ENCODE measurements around the gene RCL1.

The RCL1 gene, protein sequence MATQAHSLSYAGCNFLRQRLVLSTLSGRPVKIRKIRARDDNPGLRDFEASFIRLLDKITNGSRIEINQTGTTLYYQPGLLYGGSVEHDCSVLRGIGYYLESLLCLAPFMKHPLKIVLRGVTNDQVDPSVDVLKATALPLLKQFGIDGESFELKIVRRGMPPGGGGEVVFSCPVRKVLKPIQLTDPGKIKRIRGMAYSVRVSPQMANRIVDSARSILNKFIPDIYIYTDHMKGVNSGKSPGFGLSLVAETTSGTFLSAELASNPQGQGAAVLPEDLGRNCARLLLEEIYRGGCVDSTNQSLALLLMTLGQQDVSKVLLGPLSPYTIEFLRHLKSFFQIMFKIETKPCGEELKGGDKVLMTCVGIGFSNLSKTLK

DNA sequence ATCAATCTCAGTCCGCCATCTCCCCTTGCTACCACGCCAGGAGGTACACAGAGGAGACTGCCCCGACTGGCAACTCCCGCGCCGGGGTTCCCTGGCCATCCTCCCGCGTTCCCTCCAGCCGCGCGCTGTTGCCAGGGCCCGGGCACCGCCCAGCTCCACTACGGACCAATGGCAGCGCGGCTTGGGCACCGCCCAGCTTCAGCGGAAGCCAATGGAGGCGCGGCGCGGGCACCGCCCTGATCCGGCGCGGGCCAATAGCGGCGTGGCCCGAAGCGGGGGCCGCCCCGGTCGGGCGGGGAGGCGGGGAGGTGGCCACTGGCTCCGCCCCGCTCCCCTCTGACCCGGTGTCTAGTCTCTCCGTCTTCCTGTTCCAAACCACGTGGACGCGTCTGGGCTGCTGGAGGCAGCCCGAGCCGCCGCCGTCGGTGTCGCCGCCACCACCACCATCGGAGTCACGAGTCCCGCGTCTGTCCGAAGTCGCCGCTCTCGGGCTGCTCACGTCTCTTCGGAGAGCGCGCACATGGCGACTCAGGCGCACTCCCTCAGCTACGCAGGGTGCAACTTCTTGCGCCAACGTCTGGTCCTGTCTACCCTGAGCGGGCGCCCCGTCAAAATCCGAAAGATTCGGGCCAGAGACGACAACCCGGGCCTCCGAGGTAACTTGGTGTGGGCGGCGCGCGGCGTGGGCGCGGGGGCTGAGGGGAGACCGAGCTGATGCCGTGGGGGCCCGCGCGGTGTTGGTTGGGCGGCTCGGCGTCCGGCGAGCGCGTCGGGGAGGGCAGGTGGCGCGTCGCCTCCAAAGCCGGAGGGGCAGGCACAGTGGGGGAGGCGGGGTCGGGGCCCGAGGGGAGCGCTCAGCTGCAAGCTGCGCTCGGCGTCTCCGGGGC is at the start of gene RCL1:
Gene RCL1, plus strand, starts transcription at position 373 of the 887 bp plus-strand sequence. Its CDS starts 148 bp downstream, at position 521.
- Histone ChIP-seq H3K9ac (ENCODE audit: low read length) (peak within 1 kb of the TSS; percentile 78), H3K79me2 (ENCODE audit: insufficient read depth, low read length) (peaks cover 46% of the 10 kb centered on the region), H3K4me2 (ENCODE audit: low read length) (peak within 1 kb of the TSS; percentile 94), H3K9me2 (ENCODE audit: low read depth, low read length) (no peaks in the 10 kb centered on the region), H3K9me3 (ENCODE audit: low read length) (no peaks in the 10 kb centered on the region), H3K36me3 (ENCODE audit: insufficient read depth, low read length) (peaks cover 6% of the 10 kb centered on the region; the same call in 1 of the 2 replicates), H3K27ac (ENCODE audit: low read depth, low read length, poor library complexity, severe bottlenecking) (peak within 1 kb of the TSS; percentile 63), H3F3A (ENCODE audit: insufficient read depth, low read length) (no peaks in the 10 kb centered on the region), H2AFZ (ENCODE audit: low read length) (peak within 1 kb of the TSS; percentile 68), H3K4me1 (ENCODE audit: insufficient read depth, low read length, severe bottlenecking) (peaks cover 30% of the 10 kb centered on the region), H3K27me3 (ENCODE audit: insufficient read depth, low read length) (no peaks in the 10 kb centered on the region), H3K4me3 (ENCODE audit: low read depth, low read length, poor library complexity, severe bottlenecking) (peak within 1 kb of the TSS; percentile 79), H4K20me1 (ENCODE audit: insufficient read depth, low read length) (no peaks in the 10 kb centered on the region)
- TF ChIP-seq EZH2 (IDR thresholded peaks at IDR 0.05; ENCODE audit: borderline replicate concordance, low read length): no peak
- TF ChIP-seq, protein P1, sequence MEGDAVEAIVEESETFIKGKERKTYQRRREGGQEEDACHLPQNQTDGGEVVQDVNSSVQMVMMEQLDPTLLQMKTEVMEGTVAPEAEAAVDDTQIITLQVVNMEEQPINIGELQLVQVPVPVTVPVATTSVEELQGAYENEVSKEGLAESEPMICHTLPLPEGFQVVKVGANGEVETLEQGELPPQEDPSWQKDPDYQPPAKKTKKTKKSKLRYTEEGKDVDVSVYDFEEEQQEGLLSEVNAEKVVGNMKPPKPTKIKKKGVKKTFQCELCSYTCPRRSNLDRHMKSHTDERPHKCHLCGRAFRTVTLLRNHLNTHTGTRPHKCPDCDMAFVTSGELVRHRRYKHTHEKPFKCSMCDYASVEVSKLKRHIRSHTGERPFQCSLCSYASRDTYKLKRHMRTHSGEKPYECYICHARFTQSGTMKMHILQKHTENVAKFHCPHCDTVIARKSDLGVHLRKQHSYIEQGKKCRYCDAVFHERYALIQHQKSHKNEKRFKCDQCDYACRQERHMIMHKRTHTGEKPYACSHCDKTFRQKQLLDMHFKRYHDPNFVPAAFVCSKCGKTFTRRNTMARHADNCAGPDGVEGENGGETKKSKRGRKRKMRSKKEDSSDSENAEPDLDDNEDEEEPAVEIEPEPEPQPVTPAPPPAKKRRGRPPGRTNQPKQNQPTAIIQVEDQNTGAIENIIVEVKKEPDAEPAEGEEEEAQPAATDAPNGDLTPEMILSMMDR (IDR thresholded peaks at IDR 0.05; ENCODE audit: low read length): no peak

DNA sequence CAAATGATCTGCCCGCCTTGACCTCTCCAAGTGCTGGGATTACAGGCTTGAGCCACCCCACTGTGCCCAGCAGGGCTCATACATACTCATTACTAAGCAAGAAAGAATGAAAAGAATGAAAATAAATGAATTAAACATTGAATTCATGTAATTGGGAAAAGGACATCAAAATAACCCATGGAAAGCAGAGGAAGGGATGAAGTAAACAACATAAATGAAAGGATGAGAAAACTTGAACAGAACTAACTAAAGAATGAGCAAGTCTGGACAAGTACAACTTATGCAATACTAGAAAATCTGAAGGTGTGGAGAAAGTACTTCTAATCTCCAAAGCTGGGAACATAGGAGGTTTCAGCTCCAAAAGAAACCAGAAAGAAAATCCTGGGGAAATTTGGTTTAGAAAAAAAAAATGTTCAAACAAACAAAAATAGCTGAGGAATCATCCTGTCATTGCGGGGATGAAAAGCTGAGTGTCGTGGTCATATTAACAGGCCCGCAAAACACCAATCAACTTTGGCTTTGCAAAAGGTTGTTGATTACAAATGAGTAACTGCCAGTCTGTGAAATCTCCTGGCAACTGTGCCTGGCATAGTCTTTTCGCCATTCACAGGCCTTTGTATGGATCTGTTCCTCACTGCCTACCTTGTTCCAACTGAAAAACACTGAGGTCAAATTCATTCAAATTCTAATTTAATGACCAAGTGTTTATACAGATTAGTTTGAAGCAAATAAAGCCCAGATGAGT is 49.4 kb upstream of the RCL1 start:
- Histone ChIP-seq H3K27ac (ENCODE audit: low read depth, low read length, poor library complexity, severe bottlenecking) (no peak overlapping the region), H3K4me3 (ENCODE audit: low read depth, low read length, poor library complexity, severe bottlenecking) (no peak overlapping the region), H3K9me3 (ENCODE audit: low read length) (no peaks in the 10 kb centered on the region), H3F3A (ENCODE audit: insufficient read depth, low read length) (no peaks in the 10 kb centered on the region), H3K4me1 (ENCODE audit: insufficient read depth, low read length, severe bottlenecking) (peaks cover 23% of the 10 kb centered on the region), H3K9me2 (ENCODE audit: low read depth, low read length) (no peaks in the 10 kb centered on the region), H3K79me2 (ENCODE audit: insufficient read depth, low read length) (peaks cover 21% of the 10 kb centered on the region), H3K27me3 (ENCODE audit: insufficient read depth, low read length) (no peaks in the 10 kb centered on the region), H3K4me2 (ENCODE audit: low read length) (no peak overlapping the region), H3K9ac (ENCODE audit: low read length) (no peak overlapping the region), H4K20me1 (ENCODE audit: insufficient read depth, low read length) (no peaks in the 10 kb centered on the region), H3K36me3 (ENCODE audit: insufficient read depth, low read length) (peaks cover 4% of the 10 kb centered on the region; the same call in 1 of the 2 replicates), H2AFZ (ENCODE audit: low read length) (no peak overlapping the region)
- no peak for TF ChIP-seq EZH2 (IDR thresholded peaks at IDR 0.05; ENCODE audit: borderline replicate concordance, low read length)
- TF ChIP-seq, protein P1 (IDR thresholded peaks at IDR 0.05; ENCODE audit: low read length): no peak

DNA sequence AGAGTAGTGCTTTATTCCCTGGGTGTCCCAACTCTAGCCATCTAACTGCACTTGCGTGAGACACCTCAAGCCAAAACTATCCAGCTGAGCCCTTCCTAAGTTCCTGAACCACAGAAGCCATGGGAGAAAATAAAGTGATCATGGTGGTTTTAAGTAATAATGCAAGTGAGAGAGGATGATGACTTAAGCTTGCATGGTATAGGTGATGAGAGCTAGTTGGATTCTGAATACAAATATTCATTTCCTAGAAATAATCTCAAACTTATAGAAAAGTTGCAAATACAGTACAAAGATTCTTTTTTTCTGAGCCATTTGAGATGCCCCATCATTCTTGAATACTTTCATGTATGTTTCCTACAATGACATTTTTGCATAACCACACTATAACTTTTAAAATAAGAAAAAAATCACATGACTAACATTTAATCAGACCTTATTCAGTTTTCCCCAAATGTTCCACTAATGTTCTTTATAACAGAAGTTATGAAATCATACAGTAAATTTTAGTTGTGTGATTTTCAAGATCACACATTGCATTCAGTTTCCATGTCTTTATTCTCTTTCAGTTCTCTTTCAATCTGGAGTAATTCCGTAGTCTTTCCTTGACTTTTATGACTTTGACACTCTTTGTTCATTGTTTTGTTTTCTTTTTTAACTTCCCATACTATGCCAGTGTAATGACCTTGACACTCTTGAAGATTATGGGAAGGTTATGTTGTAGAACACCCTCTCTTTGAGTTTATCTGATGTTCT is 46.3 kb upstream of the RCL1 start:
- TF ChIP-seq EZH2 (IDR thresholded peaks at IDR 0.05; ENCODE audit: borderline replicate concordance, low read length): no peak
- TF ChIP-seq, protein P1 (IDR thresholded peaks at IDR 0.05; ENCODE audit: low read length): no peak
- H2AFZ ChIP-seq (ENCODE audit: low read length): no peak overlapping the region
- no peaks in the 10 kb centered on the region; the same call in 1 of the 2 replicates for H3K36me3 ChIP-seq (ENCODE audit: insufficient read depth, low read length)
- H3K4me2 ChIP-seq (ENCODE audit: low read length): no peak overlapping the region
- no peaks in the 10 kb centered on the region for H4K20me1 ChIP-seq (ENCODE audit: insufficient read depth, low read length)
- H3F3A ChIP-seq (ENCODE audit: insufficient read depth, low read length): no peaks in the 10 kb centered on the region
- no peaks in the 10 kb centered on the region for H3K79me2 ChIP-seq (ENCODE audit: insufficient read depth, low read length)
- H3K4me3 ChIP-seq (ENCODE audit: low read depth, low read length, poor library complexity, severe bottlenecking): no peak overlapping the region
- peaks cover 9% of the 10 kb centered on the region for H3K4me1 ChIP-seq (ENCODE audit: insufficient read depth, low read length, severe bottlenecking)
- no peaks in the 10 kb centered on the region for H3K27me3 ChIP-seq (ENCODE audit: insufficient read depth, low read length)
- no peaks in the 10 kb centered on the region for H3K9me2 ChIP-seq (ENCODE audit: low read depth, low read length)
- no peak overlapping the region for H3K9ac ChIP-seq (ENCODE audit: low read length)
- no peak overlapping the region for H3K27ac ChIP-seq (ENCODE audit: low read depth, low read length, poor library complexity, severe bottlenecking)
- H3K9me3 ChIP-seq (ENCODE audit: low read length): no peaks in the 10 kb centered on the region
